ENCODE results near the gene TMEM229B. TPM values are rescaled to one million over a fixed set of nuclear protein-coding genes. Genes with fewer than 3 reads are reported as not detected.
A peak's percentile ranks its signal among the peaks of the same experiment; 100 is the strongest.

The TMEM229B gene
- total RNA-seq, 1 experiment from 2014 or later, result 0.71 TPM

- no peak for TF ChIP-seq CBX3 (IDR thresholded peaks at IDR 0.05; ENCODE audit: low read depth)
- TF ChIP-seq EZH2 (IDR thresholded peaks at IDR 0.05), result no peak
Measured at GRCh38 chr14:67536087-67536486, 47.6 kb upstream of the TMEM229B start (continued).

- RAD21 ChIA-PET (ENCODE audit: low non-redundant PET in 1 of 2, low total read pairs in 2 of 2, uncharacterized antibody in 2 of 2, unreplicated experiment in 2 of 2), result no interaction called here
- Histone ChIP-seq H4K20me1 (ENCODE audit: insufficient read depth) (no peaks in the 10 kb centered on the region), H3K27ac (ENCODE audit: low read depth, low read length) (peak overlapping the region; percentile 89), H3K4me3 (replicated peaks in 1 of 2; ENCODE audit: low read depth in 1 of 2, low read length in 2 of 2) (peak overlapping the region; percentile 66 to 80), H3K36me3 (ENCODE audit: control insufficient read depth in 1 of 2, insufficient read depth in 2 of 2, low read length in 2 of 2) (no peaks in the 10 kb centered on the region), H3K4me2 (ENCODE audit: low read length) (peak overlapping the region; percentile 83), H2AFZ (ENCODE audit: low read depth, low read length, poor library complexity, severe bottlenecking) (no peak overlapping the region), H3K4me1 (ENCODE audit: control insufficient read depth in 1 of 2, insufficient read depth in 2 of 2, low read length in 2 of 2) (peaks cover 8 to 19% of the 10 kb centered on the region in 2 experiments), H3K9ac (ENCODE audit: low read length) (peak overlapping the region; percentile 66), H3K27me3 (ENCODE audit: insufficient read depth, low read length) (no peaks in the 10 kb centered on the region), H3K9me3 (ENCODE audit: control insufficient read depth in 1 of 2, insufficient read depth in 1 of 2, low read depth in 1 of 2, low read length in 2 of 2) (no peaks in the 10 kb centered on the region), H3K79me2 (ENCODE audit: insufficient read depth, low read length) (0 out of 2 replicates have a peak, but pooled peaks cover 6% of the 10 kb centered on the region), H3K9me2 (ENCODE audit: insufficient read depth) (no peaks in the 10 kb centered on the region)
- DNase-seq (ENCODE audit: low read depth, low spot score), result no peak
- peak; percentile 35 for ATAC-seq
- no TSS peak for BruUV-seq (replicated peaks)
- TF ChIP-seq CTCF (IDR thresholded peaks at IDR 0.05 in 2 of 3, conservative IDR thresholded peaks at IDR 0.05 in 1 of 3; ENCODE audit: borderline replicate concordance in 1 of 3, insufficient read depth in 1 of 3, low read depth in 2 of 3, low read length in 2 of 3) (no peak), CEBPB (IDR thresholded peaks at IDR 0.05; ENCODE audit: low read depth) (no peak), YY1 (IDR thresholded peaks at IDR 0.05; ENCODE audit: extremely low read depth, insufficient replicate concordance, low read depth, low read length) (no peak), RAD21 (IDR thresholded peaks at IDR 0.05; ENCODE audit: low read depth) (no peak), TCF7L2 (IDR thresholded peaks at IDR 0.05; ENCODE audit: borderline replicate concordance, extremely low read depth, insufficient read depth, insufficient read length) (no peak), MAX (IDR thresholded peaks at IDR 0.05) (no peak), FOSL1 (IDR thresholded peaks at IDR 0.05; ENCODE audit: low read depth) (no peak), ATF3 (IDR thresholded peaks at IDR 0.05) (no peak), ZBTB33 (IDR thresholded peaks at IDR 0.05; ENCODE audit: extremely low read depth, insufficient replicate concordance, low read length) (no peak), JUND (IDR thresholded peaks at IDR 0.05) (no peak)
- intact Hi-C loops (cut with micrococcal nuclease), result loop anchor here (5.0 kb wide), 1 partner anchor 106 kb away; no protein-coding TSS in a partner anchor
- POLR2A ChIA-PET, result interaction anchor here (1.3 kb wide), 1 partner anchor 24 kb away, joined by 3 read pairs; no protein-coding TSS in a partner anchor
- CTCF ChIA-PET, result interaction anchor here (1.0 to 1.2 kb wide), 2 partner anchors 10 to 171 kb away, joined by 3 to 5 read pairs; no protein-coding TSS in a partner anchor
Measured at GRCh38 chr14:67533754-67534085, 45.2 kb upstream of the TMEM229B start.

Data from HCT116 (cell line).